Activated CD8-positive, alpha-beta T cell treated with anti-CD3 and anti-CD28 coated beads for 36 hours (primary cell): ENCODE measurements around the gene GFOD1. TPM values are rescaled to one million over a fixed set of nuclear protein-coding genes. Genes with fewer than 3 reads are reported as not detected.

Source experiments
- ATAC-seq: fragments of 200-7000 bp; cut with Tn5 transposase; one replicate; pipeline ENCODE4 v1.10.0; 2021; ENCODE audit warnings: mild to moderate bottlenecking, moderate library complexity
- CTCF ChIA-PET: fragments of 350-600 bp; sonication (Branson Sonifier 250); formaldehyde crosslinking; loops from one replicate; lab custom pipeline; 2021; ENCODE audit warnings: antibody characterized with exemption; lab: Charles Lee
- POLR2A ChIA-PET: fragments of 350-600 bp; sonication (Branson Sonifier 250); formaldehyde crosslinking; loops from one replicate; lab custom pipeline; 2021; ENCODE audit warnings: antibody characterized with exemption; lab: Charles Lee
- DNase-seq: peaks from one replicate; pipeline ENCODE4 v3.0.0-alpha.2; 2020
- H3K27ac Mint-ChIP-seq: one replicate; pipeline ENCODE4 v1.8.0; 2021; ENCODE audit warnings: mild to moderate bottlenecking, mixed read lengths
- H3K27me3 Mint-ChIP-seq: one replicate; pipeline ENCODE4 v1.8.0; 2021; ENCODE audit warnings: mixed read lengths
- H3K36me3 Mint-ChIP-seq: one replicate; pipeline ENCODE4 v1.8.0; 2021; ENCODE audit warnings: low read depth, mixed read lengths
- H3K4me1 Mint-ChIP-seq: one replicate; pipeline ENCODE4 v1.8.0; 2021; ENCODE audit warnings: low read depth, mixed read lengths
- H3K4me3 Mint-ChIP-seq: one replicate; pipeline ENCODE4 v1.8.0; 2021; ENCODE audit warnings: mild to moderate bottlenecking, moderate library complexity, mixed read lengths
- H3K9me3 Mint-ChIP-seq: one replicate; pipeline ENCODE4 v1.8.0; 2021; ENCODE audit warnings: mixed read lengths
- CTCF ChIP-seq: fragments of 200-600 bp; IDR thresholded peaks from one replicate; pipeline ENCODE4 v1.8.0; 2022; ENCODE audit warnings: antibody characterized with exemption, mild to moderate bottlenecking
- intact Hi-C: fragments of 100-400 bp; cut with micrococcal nuclease; formaldehyde crosslinking; loops from one replicate; pipeline ENCODE4 v1.10.0; 2022
- total RNA-seq, 2 experiments: library from RNA; stranded (reverse); gene quantifications; one replicate each; pipeline ENCODE4 v1.2.3, GENCODE V29; 2021

GFOD1 gene
- total RNA-seq, 2 experiments from 2014 or later, result 12.3 to 12.9 TPM

DNA sequence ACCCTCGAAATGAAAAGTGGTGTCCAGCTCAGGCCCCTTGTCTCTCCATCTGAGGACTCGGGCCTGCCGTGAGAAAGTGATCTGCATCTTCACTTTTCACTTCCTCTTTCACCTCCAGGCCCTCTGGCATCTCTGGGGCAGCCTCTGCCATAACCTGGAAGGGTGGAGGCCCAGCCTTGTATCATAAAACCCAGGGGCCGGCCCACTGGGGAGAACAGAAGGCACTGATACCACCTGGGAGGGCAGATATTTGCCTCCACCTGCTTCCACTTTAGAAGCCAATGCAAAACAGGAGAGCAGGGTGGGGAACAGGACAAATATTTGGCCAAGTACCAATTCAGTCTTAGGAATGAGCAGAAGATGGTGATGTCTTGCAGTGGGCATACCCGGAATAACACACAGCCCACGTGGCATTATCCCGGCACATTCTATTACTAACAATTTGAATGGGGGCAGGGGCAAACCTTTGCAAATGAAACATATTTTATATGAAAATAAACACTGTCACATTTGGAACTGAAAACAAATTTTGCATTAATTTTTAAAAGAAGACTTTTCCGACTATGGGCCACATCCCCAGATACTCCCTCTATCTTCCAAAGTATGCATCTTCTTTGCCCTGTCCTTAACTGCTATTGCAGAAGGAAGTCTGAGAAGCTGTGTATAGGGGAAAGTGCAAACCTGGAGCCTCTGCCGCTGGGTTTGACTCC lies 89.9 kb downstream of the GFOD1 start:
- no peak for TF ChIP-seq CTCF
- Mint-ChIP-seq H3K36me3 (no peaks in the 10 kb centered on the region), H3K4me1 (peaks cover 10% of the 10 kb centered on the region), H3K27ac (no peak overlapping the region), H3K4me3 (no peak overlapping the region), H3K27me3 (no peaks in the 10 kb centered on the region), H3K9me3 (no peaks in the 10 kb centered on the region)
- CTCF ChIA-PET, result interaction anchor here (1.2 kb wide), 1 partner anchor 67 kb away, joined by 3 read pairs; no protein-coding TSS in a partner anchor
- ATAC-seq (no peak), DNase-seq (no peak)
- POLR2A ChIA-PET, result interaction anchor here (1.2 kb wide), 1 partner anchor 13 kb away, joined by 3 read pairs; no protein-coding TSS in a partner anchor
- intact Hi-C loops, result no loop called here

DNA sequence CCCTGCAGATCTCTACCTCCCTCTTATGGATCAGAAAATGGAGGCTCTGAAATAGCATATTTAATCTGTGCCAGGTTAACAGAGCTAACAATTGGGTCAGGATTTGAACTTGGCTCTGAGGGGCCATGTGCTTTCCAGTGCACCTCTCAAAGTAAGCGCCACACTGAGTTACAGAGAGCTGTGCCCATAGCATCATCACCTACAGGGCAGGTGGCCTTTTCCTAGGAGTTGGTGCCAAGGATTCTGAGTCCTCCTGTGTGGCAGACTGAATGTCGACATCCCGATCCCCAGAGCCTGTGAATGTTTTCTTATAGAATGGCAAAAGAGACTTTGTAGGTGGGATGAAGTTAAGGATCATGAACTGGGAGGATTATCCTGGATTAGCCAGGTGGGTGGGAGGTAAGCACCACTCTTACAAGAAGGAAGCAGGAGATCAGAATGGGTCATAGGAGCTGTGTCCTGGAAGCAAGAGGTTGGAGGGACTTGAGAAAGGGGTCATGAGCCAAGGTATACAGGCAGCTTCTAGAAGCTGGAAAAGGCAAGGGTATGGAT lies 91.1 kb downstream of the GFOD1 start:
- ATAC-seq (no peak), DNase-seq (no peak)
- Mint-ChIP-seq H3K27ac (no peak overlapping the region), H3K27me3 (no peaks in the 10 kb centered on the region), H3K4me3 (no peak overlapping the region), H3K36me3 (no peaks in the 10 kb centered on the region), H3K9me3 (no peaks in the 10 kb centered on the region), H3K4me1 (peaks cover 10% of the 10 kb centered on the region)
- ChIA-PET CTCF (interaction anchor here (0.6 kb wide), 1 partner anchor 61 kb away, joined by 3 read pairs; no protein-coding TSS in a partner anchor), POLR2A (no interaction called here)
- TF ChIP-seq CTCF, result no peak
- intact Hi-C loops, result no loop called here

- ChIA-PET POLR2A (no interaction called here), CTCF (interaction anchor here (0.6 kb wide), 1 partner anchor 60 kb away, joined by 3 read pairs; no protein-coding TSS in a partner anchor)
- TF ChIP-seq CTCF, result no peak
- no peak overlapping the region for H3K4me3 Mint-ChIP-seq
- intact Hi-C loops, result no loop called here
- no peak overlapping the region for H3K27ac Mint-ChIP-seq
- H3K9me3 Mint-ChIP-seq, result no peaks in the 10 kb centered on the region
- no peaks in the 10 kb centered on the region for H3K36me3 Mint-ChIP-seq
- H3K27me3 Mint-ChIP-seq, result no peaks in the 10 kb centered on the region
- ATAC-seq (no peak), DNase-seq (no peak)
- peaks cover 6% of the 10 kb centered on the region for H3K4me1 Mint-ChIP-seq
Observed at GRCh38 chr6:13395272-13396237, 91.8 kb downstream of the GFOD1 start.

- ATAC-seq (no peak), DNase-seq (no peak)
- Mint-ChIP-seq H3K4me3 (no peak overlapping the region), H3K4me1 (peaks cover 5% of the 10 kb centered on the region), H3K9me3 (peaks cover 3% of the 10 kb centered on the region), H3K27me3 (no peaks in the 10 kb centered on the region), H3K36me3 (peaks cover 10% of the 10 kb centered on the region), H3K27ac (no peak overlapping the region)
- POLR2A ChIA-PET, result interaction anchor here (0.6 to 1.0 kb wide), 2 partner anchors 182 to 372 kb away, joined by 3 read pairs; partner anchors contain the start of gene SIRT5
- intact Hi-C loops, result no loop called here
- CTCF ChIA-PET, result no interaction called here
- TF ChIP-seq CTCF, result no peak
Observed at GRCh38 chr6:13392462-13392861, 94.9 kb downstream of the GFOD1 start.
